ENCODE data around the gene BCAP31. TPM values are rescaled to one million over a fixed set of nuclear protein-coding genes. Genes with fewer than 3 reads are reported as not detected.

Gene BCAP31
- total RNA-seq, 1 experiment from 2014 or later, result 150 TPM

DNA sequence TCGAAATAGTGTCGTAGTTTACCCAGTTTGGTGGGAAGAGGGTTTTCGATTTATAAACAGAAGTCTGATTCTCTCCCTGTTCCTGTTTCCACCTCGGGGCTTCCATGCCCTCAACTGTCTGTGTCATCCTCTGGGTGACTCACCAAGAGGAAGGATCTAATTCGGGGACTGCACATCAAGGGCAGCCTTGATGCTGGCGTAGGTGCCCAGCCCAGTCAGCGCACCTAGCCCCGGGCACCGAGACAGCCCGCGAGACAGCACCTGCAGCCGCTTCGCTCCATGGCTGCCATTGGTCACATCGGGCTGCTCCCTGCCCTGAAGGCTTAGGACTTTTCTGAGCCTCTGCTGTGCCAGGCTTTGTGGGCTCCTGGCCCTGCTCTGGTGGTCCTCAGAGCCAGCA is 8.2 kb upstream of the BCAP31 start:
- ChIA-PET CTCF (no interaction called here), POLR2A (no interaction called here)
- Mint-ChIP-seq H3K4me3 (no peak overlapping the region), H3K27me3 (ENCODE audit: low read depth) (no peaks in the 10 kb centered on the region; the same call in 1 of the 2 replicates), H3K27ac (no peak overlapping the region), H3K4me1 (peaks cover 12% of the 10 kb centered on the region), H3K36me3 (peaks cover 11% of the 10 kb centered on the region), H3K9me3 (peaks cover 13% of the 10 kb centered on the region)
- no peak for ATAC-seq
- no peak for DNase-seq (ENCODE audit: low spot score)
- TF ChIP-seq, protein P1, sequence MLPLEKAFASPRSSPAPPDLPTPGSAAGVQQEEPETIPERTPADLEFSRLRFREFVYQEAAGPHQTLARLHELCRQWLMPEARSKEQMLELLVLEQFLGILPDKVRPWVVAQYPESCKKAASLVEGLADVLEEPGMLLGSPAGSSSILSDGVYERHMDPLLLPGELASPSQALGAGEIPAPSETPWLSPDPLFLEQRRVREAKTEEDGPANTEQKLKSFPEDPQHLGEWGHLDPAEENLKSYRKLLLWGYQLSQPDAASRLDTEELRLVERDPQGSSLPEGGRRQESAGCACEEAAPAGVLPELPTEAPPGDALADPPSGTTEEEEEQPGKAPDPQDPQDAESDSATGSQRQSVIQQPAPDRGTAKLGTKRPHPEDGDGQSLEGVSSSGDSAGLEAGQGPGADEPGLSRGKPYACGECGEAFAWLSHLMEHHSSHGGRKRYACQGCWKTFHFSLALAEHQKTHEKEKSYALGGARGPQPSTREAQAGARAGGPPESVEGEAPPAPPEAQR (CRISPR knock-in tag; IDR thresholded peaks at IDR 0.05), result no peak
- TF ChIP-seq FOXP1 (CRISPR knock-in tag; IDR thresholded peaks at IDR 0.05; ENCODE audit: borderline replicate concordance) (no peak), ZNF671 (CRISPR knock-in tag; IDR thresholded peaks at IDR 0.05) (no peak), TEAD4 (CRISPR knock-in tag; IDR thresholded peaks at IDR 0.05) (no peak), ETV6 (CRISPR knock-in tag; IDR thresholded peaks at IDR 0.05) (no peak), GTF2I (CRISPR knock-in tag; conservative IDR thresholded peaks at IDR 0.05) (no peak), ZNF263 (CRISPR knock-in tag; IDR thresholded peaks at IDR 0.05; ENCODE audit: low read depth) (no peak), ZNF121 (CRISPR knock-in tag; IDR thresholded peaks at IDR 0.05) (no peak), ZNF423 (CRISPR knock-in tag; IDR thresholded peaks at IDR 0.05) (no peak), ZNF138 (CRISPR knock-in tag; conservative IDR thresholded peaks at IDR 0.05) (no peak), ZNF232 (CRISPR knock-in tag; IDR thresholded peaks at IDR 0.05) (no peak), ESRRA (CRISPR knock-in tag; IDR thresholded peaks at IDR 0.05; ENCODE audit: borderline replicate concordance) (no peak)
- TF ChIP-seq, protein P2, sequence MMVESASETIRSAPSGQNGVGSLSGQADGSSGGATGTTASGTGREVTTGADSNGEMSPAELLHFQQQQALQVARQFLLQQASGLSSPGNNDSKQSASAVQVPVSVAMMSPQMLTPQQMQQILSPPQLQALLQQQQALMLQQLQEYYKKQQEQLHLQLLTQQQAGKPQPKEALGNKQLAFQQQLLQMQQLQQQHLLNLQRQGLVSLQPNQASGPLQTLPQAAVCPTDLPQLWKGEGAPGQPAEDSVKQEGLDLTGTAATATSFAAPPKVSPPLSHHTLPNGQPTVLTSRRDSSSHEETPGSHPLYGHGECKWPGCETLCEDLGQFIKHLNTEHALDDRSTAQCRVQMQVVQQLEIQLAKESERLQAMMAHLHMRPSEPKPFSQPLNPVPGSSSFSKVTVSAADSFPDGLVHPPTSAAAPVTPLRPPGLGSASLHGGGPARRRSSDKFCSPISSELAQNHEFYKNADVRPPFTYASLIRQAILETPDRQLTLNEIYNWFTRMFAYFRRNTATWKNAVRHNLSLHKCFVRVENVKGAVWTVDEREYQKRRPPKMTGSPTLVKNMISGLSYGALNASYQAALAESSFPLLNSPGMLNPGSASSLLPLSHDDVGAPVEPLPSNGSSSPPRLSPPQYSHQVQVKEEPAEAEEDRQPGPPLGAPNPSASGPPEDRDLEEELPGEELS (CRISPR knock-in tag; IDR thresholded peaks at IDR 0.05), result no peak
- TF ChIP-seq, protein P3, sequence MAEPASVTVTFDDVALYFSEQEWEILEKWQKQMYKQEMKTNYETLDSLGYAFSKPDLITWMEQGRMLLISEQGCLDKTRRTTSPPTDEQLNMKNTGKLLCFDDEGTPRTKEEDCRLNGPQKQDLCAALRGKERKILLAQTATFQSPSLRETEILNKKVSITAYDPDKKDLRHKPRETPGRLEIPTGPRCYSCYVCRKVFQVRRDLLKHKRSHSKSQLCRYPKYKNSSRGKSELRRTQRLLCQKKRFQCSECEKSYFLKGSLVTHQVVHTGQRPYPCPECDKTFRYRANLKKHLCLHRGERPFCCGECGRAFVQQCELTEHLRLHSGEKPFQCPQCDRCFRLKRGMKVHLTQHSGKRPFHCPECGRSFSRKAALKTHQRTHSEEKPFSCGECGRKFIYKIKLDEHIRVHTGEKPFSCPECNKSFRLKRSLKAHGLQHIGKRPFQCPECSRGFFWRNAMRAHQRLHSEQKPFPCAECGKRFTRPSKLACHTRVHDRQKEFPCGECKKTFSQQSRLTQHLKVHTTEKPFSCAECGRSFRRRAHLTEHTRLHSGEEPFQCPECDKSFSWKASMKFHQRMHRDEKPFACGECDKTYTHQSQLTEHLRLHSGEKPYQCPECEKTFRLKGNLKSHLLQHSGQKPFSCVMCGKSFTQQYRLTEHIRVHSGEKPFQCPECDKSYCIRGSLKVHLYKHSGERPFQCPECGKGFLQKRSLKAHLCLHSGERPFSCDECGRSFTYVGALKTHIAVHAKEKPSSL (CRISPR knock-in tag; conservative IDR thresholded peaks at IDR 0.05), result no peak
- TF ChIP-seq, protein P4, sequence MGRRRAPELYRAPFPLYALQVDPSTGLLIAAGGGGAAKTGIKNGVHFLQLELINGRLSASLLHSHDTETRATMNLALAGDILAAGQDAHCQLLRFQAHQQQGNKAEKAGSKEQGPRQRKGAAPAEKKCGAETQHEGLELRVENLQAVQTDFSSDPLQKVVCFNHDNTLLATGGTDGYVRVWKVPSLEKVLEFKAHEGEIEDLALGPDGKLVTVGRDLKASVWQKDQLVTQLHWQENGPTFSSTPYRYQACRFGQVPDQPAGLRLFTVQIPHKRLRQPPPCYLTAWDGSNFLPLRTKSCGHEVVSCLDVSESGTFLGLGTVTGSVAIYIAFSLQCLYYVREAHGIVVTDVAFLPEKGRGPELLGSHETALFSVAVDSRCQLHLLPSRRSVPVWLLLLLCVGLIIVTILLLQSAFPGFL (CRISPR knock-in tag; IDR thresholded peaks at IDR 0.05; ENCODE audit: borderline replicate concordance), result no peak
- TF ChIP-seq, protein P5, sequence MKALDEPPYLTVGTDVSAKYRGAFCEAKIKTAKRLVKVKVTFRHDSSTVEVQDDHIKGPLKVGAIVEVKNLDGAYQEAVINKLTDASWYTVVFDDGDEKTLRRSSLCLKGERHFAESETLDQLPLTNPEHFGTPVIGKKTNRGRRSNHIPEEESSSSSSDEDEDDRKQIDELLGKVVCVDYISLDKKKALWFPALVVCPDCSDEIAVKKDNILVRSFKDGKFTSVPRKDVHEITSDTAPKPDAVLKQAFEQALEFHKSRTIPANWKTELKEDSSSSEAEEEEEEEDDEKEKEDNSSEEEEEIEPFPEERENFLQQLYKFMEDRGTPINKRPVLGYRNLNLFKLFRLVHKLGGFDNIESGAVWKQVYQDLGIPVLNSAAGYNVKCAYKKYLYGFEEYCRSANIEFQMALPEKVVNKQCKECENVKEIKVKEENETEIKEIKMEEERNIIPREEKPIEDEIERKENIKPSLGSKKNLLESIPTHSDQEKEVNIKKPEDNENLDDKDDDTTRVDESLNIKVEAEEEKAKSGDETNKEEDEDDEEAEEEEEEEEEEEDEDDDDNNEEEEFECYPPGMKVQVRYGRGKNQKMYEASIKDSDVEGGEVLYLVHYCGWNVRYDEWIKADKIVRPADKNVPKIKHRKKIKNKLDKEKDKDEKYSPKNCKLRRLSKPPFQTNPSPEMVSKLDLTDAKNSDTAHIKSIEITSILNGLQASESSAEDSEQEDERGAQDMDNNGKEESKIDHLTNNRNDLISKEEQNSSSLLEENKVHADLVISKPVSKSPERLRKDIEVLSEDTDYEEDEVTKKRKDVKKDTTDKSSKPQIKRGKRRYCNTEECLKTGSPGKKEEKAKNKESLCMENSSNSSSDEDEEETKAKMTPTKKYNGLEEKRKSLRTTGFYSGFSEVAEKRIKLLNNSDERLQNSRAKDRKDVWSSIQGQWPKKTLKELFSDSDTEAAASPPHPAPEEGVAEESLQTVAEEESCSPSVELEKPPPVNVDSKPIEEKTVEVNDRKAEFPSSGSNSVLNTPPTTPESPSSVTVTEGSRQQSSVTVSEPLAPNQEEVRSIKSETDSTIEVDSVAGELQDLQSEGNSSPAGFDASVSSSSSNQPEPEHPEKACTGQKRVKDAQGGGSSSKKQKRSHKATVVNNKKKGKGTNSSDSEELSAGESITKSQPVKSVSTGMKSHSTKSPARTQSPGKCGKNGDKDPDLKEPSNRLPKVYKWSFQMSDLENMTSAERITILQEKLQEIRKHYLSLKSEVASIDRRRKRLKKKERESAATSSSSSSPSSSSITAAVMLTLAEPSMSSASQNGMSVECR (CRISPR knock-in tag; IDR thresholded peaks at IDR 0.05; ENCODE audit: borderline replicate concordance), result no peak
- TF ChIP-seq, protein P6, sequence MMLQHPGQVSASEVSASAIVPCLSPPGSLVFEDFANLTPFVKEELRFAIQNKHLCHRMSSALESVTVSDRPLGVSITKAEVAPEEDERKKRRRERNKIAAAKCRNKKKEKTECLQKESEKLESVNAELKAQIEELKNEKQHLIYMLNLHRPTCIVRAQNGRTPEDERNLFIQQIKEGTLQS (CRISPR knock-in tag; conservative IDR thresholded peaks at IDR 0.05), result no peak
- TF ChIP-seq, protein P7, sequence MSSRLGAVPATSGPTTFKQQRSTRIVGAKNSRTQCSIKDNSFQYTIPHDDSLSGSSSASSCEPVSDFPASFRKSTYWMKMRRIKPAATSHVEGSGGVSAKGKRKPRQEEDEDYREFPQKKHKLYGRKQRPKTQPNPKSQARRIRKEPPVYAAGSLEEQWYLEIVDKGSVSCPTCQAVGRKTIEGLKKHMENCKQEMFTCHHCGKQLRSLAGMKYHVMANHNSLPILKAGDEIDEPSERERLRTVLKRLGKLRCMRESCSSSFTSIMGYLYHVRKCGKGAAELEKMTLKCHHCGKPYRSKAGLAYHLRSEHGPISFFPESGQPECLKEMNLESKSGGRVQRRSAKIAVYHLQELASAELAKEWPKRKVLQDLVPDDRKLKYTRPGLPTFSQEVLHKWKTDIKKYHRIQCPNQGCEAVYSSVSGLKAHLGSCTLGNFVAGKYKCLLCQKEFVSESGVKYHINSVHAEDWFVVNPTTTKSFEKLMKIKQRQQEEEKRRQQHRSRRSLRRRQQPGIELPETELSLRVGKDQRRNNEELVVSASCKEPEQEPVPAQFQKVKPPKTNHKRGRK (CRISPR knock-in tag; IDR thresholded peaks at IDR 0.05; ENCODE audit: borderline replicate concordance), result no peak
- TF ChIP-seq, protein P8, sequence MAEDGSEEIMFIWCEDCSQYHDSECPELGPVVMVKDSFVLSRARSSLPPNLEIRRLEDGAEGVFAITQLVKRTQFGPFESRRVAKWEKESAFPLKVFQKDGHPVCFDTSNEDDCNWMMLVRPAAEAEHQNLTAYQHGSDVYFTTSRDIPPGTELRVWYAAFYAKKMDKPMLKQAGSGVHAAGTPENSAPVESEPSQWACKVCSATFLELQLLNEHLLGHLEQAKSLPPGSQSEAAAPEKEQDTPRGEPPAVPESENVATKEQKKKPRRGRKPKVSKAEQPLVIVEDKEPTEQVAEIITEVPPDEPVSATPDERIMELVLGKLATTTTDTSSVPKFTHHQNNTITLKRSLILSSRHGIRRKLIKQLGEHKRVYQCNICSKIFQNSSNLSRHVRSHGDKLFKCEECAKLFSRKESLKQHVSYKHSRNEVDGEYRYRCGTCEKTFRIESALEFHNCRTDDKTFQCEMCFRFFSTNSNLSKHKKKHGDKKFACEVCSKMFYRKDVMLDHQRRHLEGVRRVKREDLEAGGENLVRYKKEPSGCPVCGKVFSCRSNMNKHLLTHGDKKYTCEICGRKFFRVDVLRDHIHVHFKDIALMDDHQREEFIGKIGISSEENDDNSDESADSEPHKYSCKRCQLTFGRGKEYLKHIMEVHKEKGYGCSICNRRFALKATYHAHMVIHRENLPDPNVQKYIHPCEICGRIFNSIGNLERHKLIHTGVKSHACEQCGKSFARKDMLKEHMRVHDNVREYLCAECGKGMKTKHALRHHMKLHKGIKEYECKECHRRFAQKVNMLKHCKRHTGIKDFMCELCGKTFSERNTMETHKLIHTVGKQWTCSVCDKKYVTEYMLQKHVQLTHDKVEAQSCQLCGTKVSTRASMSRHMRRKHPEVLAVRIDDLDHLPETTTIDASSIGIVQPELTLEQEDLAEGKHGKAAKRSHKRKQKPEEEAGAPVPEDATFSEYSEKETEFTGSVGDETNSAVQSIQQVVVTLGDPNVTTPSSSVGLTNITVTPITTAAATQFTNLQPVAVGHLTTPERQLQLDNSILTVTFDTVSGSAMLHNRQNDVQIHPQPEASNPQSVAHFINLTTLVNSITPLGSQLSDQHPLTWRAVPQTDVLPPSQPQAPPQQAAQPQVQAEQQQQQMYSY (CRISPR knock-in tag; IDR thresholded peaks at IDR 0.05), result no peak

All from WTC11 (cell line).